AG09309 (cell line): ENCODE data around the gene IKBKE.
A peak's percentile ranks its signal among the peaks of the same experiment; 100 is the strongest.
"Not testable (repeated sequence)": the region's sequence is repeated elsewhere in the genome, so short reads cannot be mapped to it uniquely, and the experiment has no call there.

ENCODE experiments used
- DNase-seq: peaks from one replicate; pipeline ENCODE4 v3.0.0-alpha.2; 2010; ENCODE audit warnings: low read depth
- H3K4me3 ChIP-seq: 2 replicates; pipeline ENCODE4 v1.5.1; 2011; ENCODE audit warnings: mild to moderate bottlenecking, low read depth, low read length, moderate library complexity; ENCODE audit not compliant: control insufficient read depth
- CTCF ChIP-seq: IDR thresholded peaks from 2 replicates; pipeline ENCODE4 v1.5.1; 2011; ENCODE audit warnings: mild to moderate bottlenecking, low read depth, low read length, inconsistent platforms; ENCODE audit not compliant: insufficient read depth, control insufficient read depth; ENCODE audit errors: missing control alignments

The IKBKE gene

DNA sequence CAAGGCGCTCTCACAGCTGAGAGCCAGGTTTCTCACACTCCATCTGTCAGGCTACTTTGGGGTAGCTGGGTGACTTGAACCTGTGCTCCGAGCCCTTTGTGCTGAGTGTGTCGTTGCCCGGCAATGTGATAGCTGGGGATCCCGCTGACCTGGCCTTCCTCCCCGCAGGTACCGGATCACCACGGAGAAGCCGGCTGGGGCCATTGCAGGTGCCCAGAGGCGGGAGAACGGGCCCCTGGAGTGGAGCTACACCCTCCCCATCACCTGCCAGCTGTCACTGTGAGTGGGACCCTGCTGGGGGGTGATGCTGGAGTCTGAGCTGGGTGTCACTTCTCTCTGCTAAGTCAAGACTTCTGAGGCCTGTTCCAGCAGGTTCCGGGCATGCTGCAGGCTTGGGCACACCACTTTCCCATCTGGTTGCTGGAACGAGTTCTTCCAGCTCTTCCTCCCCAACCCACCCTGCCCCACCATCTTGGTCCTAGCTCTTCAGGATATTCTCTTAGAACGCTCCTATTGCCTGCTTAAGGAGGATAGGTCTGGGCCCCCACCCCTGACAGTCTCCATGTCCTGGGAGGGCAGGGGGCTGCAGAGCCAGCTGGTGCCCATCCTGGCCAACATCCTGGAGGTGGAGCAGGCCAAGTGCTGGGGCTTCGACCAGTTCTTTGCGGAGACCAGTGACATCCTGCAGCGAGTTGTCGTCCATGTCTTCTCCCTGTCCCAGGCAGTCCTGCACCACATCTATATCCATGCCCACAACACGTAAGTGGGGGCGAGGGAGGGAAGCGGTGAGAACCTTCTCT is 7.5 kb downstream of the IKBKE start:
- no peak for TF ChIP-seq CTCF
- no peak overlapping the region for H3K4me3 ChIP-seq
- DNase-seq, result no peak

DNA sequence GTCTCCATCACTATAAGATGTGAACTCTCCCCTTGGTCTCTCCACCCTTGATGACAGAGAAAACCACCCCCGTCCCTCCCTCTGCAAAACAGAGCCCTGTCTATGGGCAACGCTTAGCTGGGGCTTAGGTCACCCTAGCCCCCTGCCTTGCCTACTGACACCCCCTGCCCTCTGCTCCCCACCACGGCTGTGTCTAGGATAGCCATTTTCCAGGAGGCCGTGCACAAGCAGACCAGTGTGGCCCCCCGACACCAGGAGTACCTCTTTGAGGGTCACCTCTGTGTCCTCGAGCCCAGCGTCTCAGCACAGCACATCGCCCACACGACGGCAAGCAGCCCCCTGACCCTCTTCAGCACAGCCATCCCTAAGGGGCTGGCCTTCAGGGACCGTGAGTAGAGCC is 8.5 kb downstream of the IKBKE start:
- TF ChIP-seq CTCF, result no peak
- DNase-seq, result no peak
- H3K4me3 ChIP-seq, result no peak overlapping the region

GRCh38 chr1:206479183-206480125 is 9.2 kb downstream of the IKBKE start:
- no peak overlapping the region for H3K4me3 ChIP-seq
- TF ChIP-seq CTCF, result peak; percentile 82
- DNase-seq, result peak; percentile 38

GRCh38 chr1:206480211-206480610 is 9.9 kb downstream of the IKBKE start:
- no peak overlapping the region for H3K4me3 ChIP-seq
- DNase-seq, result no peak
- no peak for TF ChIP-seq CTCF

- no peak for TF ChIP-seq CTCF
Measured at GRCh38 chr1:206482611-206483010, 12.3 kb downstream of the IKBKE start.

DNA sequence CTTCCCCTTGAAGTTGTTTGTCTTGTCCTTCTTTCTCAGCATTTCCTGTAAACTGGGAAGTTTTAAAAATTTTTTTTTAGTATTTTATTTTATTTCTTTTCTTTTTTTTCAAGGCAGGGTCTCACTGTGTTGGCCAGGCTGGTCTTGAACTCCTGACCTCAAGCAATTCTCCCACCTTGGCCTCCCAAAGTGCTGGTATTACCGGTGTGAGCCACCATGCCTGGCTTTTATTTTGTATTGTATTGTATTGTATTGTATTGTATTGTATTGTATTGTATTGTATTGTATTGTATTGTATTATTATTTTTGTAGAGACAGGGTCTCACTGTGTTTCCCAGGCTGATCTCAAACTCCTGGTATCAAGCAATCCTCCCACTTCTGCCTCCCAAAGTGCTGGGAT is 13.6 kb downstream of the IKBKE start:
- DNase-seq, H3K4me3 ChIP-seq: not testable (repeated sequence)

More at GRCh38 chr1:206482611-206483010, 12.3 kb downstream of the IKBKE start:
- no peak for DNase-seq
- H3K4me3 ChIP-seq, result no peak overlapping the region

DNA sequence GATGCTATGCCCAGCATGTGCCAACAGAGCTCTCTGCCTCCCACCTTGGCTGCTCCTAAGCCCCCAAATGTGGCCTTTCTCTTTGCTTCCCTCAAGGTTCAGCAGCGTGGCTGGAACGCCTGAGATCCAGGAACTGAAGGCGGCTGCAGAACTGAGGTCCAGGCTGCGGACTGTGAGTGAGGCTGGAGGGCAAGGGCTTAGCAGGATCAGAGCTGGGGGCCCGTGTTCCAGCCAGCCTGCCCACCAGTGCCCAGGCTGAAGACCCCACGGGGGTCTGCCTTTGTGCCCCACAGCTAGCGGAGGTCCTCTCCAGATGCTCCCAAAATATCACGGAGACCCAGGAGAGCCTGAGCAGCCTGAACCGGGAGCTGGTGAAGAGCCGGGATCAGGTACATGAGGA is 14.6 kb downstream of the IKBKE start:
- H3K4me3 ChIP-seq, result no peak overlapping the region
- TF ChIP-seq CTCF, result no peak
- no peak for DNase-seq
